Activated naive CD8-positive, alpha-beta T cell treated with anti-CD3 and anti-CD28 coated beads, Interleukin-2, amount 50 U/mL, for 24 hours (primary cell): ENCODE data around the gene PHF21A.

ENCODE experiments used
- ATAC-seq: fragments of 150-1000 bp; cut with Tn5 transposase; one replicate; pipeline ENCODE4 v1.10.0; 2021
- DNase-seq: peaks from one replicate; pipeline ENCODE4 v3.0.0; 2021
- H3K27ac Mint-ChIP-seq: one replicate; pipeline ENCODE4 v1.8.0; 2021; ENCODE audit warnings: mild to moderate bottlenecking, mixed read lengths
- H3K27me3 Mint-ChIP-seq: one replicate; pipeline ENCODE4 v1.8.0; 2021; ENCODE audit warnings: mixed read lengths
- H3K36me3 Mint-ChIP-seq: one replicate; pipeline ENCODE4 v1.8.0; 2021; ENCODE audit warnings: low read depth, mixed read lengths
- H3K4me1 Mint-ChIP-seq: one replicate; pipeline ENCODE4 v1.8.0; 2021; ENCODE audit warnings: mixed read lengths
- H3K4me3 Mint-ChIP-seq: one replicate; pipeline ENCODE4 v1.8.0; 2021; ENCODE audit warnings: mild to moderate bottlenecking, moderate library complexity, mixed read lengths
- H3K9me3 Mint-ChIP-seq: one replicate; pipeline ENCODE4 v1.8.0; 2021; ENCODE audit warnings: mixed read lengths

The PHF21A gene

DNA sequence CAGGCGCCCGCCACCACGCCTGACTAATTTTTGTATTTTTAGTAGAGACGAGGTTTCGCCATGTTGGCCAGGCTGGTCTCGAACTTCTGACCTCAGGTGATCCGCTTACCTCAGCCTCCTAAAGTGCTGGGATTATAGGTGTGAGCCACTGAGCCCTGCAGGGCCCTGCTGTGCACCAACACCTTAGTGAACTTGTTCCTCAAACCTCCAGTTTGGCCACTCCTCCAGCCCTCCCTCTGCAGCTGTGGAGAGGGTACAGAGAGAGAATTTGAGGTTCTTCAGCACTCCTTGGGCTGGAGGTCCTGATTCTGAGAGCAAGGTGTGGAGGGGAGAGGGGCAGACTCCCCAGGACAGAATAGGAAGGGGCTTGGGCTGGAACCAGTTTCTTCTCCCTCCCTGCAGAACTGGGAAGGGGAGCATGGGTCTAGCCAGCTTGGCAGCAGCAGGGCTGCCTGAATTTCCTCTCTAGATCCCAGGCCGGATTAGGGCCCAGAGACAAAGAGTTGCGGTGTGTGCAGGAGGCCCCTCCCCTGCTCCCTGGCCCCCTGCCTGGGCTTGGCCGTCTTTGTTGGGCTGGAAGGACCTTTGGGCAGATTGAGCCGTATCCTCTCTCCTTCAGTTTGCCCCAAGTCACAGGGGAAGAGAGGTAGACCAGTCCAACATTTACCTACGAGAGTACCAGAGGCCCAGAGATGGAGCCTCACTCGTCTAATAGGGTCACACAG, 201.3 kb downstream of the PHF21A start:
- DNase-seq (no peak), ATAC-seq (no peak)
- H3K27ac Mint-ChIP-seq = no peak overlapping the region
- H3K36me3 Mint-ChIP-seq = peaks cover 5% of the 10 kb centered on the region
- no peak overlapping the region for H3K4me3 Mint-ChIP-seq
- peaks cover 42% of the 10 kb centered on the region for H3K4me1 Mint-ChIP-seq
- H3K9me3 Mint-ChIP-seq = no peaks in the 10 kb centered on the region
- peaks cover 13% of the 10 kb centered on the region for H3K27me3 Mint-ChIP-seq

DNA sequence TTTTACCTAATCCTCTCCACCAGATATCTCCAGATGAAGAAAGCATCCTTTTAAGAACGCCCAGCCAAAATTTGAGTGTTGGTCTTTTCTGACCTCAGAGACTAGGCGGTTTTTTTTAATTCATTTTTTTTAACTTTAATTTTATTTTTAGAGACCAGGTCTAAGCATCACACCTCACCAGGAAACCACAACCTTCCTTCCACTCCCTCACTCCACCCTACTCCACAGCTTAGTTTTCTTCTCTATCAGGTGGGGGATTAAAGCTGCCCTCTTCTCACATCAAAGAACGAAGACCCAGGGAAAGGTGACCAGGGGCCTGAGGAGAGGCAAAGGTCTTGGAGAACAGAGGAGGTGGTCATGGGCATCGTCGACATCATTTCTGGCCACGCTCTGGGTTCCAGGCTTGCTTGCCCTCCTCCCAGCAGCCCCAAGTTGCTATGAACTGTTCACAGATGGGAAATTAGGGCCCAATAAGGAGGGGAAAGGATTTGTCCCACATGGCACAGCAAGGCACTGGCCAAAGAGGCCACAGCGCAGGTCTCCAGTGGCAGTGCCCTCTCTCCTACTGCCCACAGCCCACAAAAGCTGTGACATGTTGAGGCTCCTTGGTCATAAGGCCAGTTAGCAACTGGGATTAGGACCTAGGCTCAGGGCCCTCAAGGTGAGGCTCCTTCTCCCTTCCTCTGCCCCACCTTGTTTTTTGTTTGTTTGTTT, 202.1 kb downstream of the PHF21A start:
- DNase-seq (no peak), ATAC-seq (no peak)
- H3K4me1 Mint-ChIP-seq = peaks cover 40% of the 10 kb centered on the region
- H3K27ac Mint-ChIP-seq = no peak overlapping the region
- peak overlapping the region; percentile 94 for H3K4me3 Mint-ChIP-seq
- H3K9me3 Mint-ChIP-seq = no peaks in the 10 kb centered on the region
- peaks cover 10% of the 10 kb centered on the region for H3K27me3 Mint-ChIP-seq
- H3K36me3 Mint-ChIP-seq = peaks cover 5% of the 10 kb centered on the region

DNA sequence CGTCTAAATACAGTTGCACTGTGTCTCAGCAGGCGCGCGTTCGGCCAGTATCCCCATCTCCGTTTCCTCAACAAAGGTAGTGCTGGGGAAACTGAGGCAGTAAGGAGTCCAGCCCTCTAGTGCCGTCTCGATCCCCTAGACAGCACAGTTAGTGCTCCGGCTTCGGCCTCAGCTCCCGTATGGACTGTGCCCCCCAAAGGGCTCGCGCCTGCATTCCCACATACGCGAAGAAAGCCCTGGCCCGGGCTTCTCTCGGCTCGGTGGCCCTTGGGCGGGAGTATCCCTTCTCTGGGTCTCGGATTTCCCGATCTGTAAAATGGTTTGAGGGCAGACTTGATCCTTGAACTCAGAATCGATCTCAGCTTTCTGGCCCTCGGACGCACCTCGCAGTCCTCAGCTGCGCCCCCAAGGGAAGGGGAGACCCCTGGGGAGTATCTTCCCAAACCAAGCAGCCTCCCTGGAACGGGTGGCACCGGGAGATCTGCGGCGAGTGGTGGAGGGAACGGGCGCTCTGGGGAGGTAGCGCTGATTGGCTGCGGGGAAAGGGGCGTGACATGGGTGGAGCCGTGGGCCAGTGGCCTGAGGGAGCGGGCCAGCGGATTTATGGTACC, 202.8 kb downstream of the PHF21A start:
- Mint-ChIP-seq H3K27me3 (peaks cover 7% of the 10 kb centered on the region), H3K9me3 (no peaks in the 10 kb centered on the region), H3K27ac (peak overlapping the region; percentile 95), H3K4me1 (peaks cover 37% of the 10 kb centered on the region), H3K36me3 (peaks cover 7% of the 10 kb centered on the region), H3K4me3 (peak overlapping the region; percentile 94)
- ATAC-seq = peak; percentile 31
- DNase-seq = peak; percentile 83

DNA sequence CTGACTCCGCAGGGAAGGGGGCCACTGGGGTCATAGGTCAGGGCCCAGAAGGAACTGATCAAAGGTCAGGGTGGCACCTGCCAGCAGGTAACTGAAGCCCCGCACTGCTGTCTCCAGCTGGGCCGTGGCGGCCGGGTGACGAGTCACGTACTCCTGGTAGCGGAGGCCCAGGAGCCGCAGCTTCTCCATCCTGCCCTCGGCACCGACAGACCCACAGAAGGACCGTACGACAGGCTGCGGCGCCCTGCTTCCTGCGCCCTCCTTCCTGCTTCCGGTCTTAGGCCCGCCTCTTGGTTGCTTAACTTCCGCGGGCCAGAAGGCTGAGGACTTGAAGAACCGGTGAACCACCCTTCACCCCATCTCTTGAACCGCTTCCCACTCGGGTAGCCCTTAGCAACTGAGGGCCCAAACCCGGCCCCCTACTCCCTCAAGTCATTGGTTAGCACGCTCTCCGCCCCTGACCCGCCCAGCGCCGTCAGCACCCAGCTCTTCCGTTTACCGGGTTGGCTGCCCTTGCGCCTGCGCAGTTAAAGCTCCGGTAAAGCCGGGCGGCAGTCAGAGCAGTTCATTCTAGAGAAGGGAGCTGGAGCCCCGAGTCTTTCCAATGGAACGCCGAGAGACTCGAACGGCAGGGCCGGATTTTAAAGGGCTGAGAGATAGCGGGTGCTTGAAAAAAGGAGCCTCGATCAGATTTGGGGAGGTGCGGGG, 203.5 kb downstream of the PHF21A start, which contains the start of gene PEX16:
Gene PEX16, minus strand, starts transcription at position 255 of the 708 bp plus-strand sequence. Its CDS starts 66 bp downstream, at position 189.
- peak within 1 kb of the TSS; percentile 95 for H3K27ac Mint-ChIP-seq
- ATAC-seq (peak; percentile 95), DNase-seq (peak; percentile 94)
- H3K4me1 Mint-ChIP-seq = peaks cover 34% of the 10 kb centered on the region
- H3K36me3 Mint-ChIP-seq = peaks cover 7% of the 10 kb centered on the region
- H3K4me3 Mint-ChIP-seq = peak within 1 kb of the TSS; percentile 94
- H3K9me3 Mint-ChIP-seq = no peaks in the 10 kb centered on the region
- peaks cover 4% of the 10 kb centered on the region for H3K27me3 Mint-ChIP-seq

DNA sequence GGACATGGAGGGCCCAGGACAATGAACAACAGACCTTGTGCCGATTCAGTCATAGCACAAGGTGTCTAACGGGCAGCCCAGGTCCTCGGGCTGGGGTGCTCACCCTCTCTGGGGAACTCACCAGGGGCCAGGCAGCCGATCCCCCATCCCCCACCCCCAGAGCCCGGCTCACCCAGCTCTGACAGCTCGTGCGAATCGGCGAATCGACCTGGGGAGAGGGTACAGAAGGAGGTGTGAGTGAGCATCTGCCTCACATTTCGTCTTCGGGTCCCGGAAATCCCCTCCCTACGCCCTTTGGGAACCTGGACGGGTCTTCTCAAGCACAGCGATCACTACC, 204.0 kb downstream of the PHF21A start:
- peaks cover 34% of the 10 kb centered on the region for H3K4me1 Mint-ChIP-seq
- ATAC-seq (no peak), DNase-seq (peak; percentile 26)
- H3K36me3 Mint-ChIP-seq = peaks cover 7% of the 10 kb centered on the region
- peak overlapping the region; percentile 95 for H3K27ac Mint-ChIP-seq
- no peaks in the 10 kb centered on the region for H3K9me3 Mint-ChIP-seq
- peak overlapping the region; percentile 94 for H3K4me3 Mint-ChIP-seq
- peaks cover 4% of the 10 kb centered on the region for H3K27me3 Mint-ChIP-seq

DNA sequence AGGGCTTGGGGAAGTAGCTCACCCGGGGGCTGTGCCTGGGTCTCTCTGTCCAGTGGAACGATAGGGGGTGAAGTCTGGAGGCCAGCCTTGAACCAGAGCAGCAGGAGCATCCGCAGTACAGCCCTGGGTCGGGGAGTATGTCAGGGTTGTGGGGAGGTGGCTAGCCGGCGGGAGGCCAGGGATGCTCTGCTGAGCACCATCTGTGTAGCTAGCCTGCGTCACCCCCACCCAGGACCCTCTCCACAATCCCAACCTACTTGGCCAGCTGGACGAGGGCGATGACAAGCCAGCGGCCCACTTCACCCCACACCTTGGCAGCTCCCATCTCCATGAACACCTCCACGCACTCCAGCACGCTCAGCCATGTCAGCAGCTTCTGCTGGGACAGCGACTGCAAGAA, 205.8 kb downstream of the PHF21A start:
- Mint-ChIP-seq H3K36me3 (peaks cover 12% of the 10 kb centered on the region), H3K27ac (no peak overlapping the region)

DNA sequence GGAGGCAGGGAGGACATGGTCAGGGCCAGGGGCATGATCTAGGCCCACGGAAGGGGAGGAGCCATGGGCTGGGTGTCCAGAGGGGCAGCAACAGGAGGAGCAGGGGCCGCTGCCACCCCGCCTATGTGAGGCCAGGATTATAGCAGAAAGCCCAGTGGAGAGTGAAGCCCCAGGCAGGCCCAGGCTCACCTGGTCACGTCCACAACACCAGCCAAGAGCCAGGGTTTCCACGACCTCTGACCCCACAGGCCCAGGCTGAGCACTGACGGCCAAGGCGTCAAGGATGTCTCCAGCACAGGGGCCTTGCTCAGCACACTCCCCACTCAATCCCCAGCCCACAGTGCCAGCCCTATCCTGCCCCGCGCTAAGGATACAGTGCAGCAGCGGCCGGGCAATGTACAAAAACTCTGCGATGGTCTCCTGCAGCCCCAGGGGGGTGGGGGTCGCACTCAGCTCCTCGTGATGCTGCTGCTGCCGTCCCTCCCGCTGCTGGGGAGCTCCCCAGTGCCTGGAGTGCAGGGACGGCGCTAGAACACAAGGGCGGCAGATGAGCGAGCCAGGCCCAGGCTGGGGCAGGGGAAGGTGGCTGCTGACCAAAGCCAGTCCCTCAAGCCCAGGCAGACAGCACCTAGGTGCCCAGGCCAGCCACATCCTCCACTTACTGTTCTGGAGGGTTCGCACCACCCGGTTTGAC, 207.2 kb downstream of the PHF21A start:
- Mint-ChIP-seq H3K36me3 (peaks cover 12% of the 10 kb centered on the region), H3K4me3 (no peak overlapping the region)

More for the DNA sequence above, 205.8 kb downstream of the PHF21A start:
- no peak for DNase-seq
- ATAC-seq = no peak
- Mint-ChIP-seq H3K4me3 (no peak overlapping the region), H3K9me3 (no peaks in the 10 kb centered on the region), H3K4me1 (peaks cover 31% of the 10 kb centered on the region), H3K27me3 (no peaks in the 10 kb centered on the region)

DNA sequence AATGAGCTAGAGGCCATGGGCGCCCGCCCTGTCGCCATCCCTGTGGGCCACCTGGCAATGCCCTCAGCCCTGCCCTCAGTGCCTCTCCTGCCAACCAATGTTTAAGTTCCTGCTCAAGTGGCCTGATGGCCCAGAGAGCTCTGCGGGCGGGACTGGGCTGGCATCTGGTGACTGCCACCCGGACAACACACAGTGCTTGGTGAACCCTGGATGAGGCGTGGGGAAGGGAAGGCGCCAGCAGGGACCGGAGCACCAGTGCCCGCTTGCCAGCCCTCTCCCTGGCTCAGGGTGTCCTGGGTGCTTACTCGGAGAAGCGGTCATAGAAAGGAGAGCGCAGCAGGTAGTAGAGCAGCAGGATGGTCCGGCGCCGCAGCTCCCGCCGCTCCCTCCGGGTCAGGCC, 207.7 kb downstream of the PHF21A start:
- Mint-ChIP-seq H3K4me3 (no peak overlapping the region), H3K27me3 (no peaks in the 10 kb centered on the region), H3K27ac (no peak overlapping the region), H3K36me3 (peaks cover 12% of the 10 kb centered on the region), H3K9me3 (no peaks in the 10 kb centered on the region), H3K4me1 (peaks cover 22% of the 10 kb centered on the region)
- DNase-seq (no peak), ATAC-seq (no peak)

More for the DNA sequence above, 207.2 kb downstream of the PHF21A start:
- ATAC-seq = no peak
- peaks cover 28% of the 10 kb centered on the region for H3K4me1 Mint-ChIP-seq
- DNase-seq = no peak
- no peak overlapping the region for H3K27ac Mint-ChIP-seq
- H3K27me3 Mint-ChIP-seq = no peaks in the 10 kb centered on the region
- no peaks in the 10 kb centered on the region for H3K9me3 Mint-ChIP-seq

DNA sequence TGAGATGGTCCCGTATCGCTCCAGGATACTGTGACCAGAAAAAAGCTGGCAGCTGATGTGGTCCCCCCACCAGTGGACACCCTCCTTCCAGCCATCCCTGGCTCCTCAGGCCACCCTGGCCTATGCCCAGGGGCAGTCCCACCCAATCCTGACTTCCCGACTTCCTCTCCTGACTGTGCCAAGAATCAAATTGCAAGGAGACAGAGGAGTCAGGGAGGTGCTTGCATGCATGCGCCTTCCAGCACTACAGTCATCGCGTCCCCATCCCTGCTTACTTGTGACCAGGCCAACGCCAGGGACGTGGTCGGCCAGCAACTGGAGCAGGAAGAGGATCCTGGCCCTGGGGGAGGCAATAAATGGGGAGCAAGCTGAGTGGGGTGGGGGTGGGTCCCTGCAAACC, 210.6 kb downstream of the PHF21A start:
- Mint-ChIP-seq H3K27me3 (no peaks in the 10 kb centered on the region), H3K9me3 (no peaks in the 10 kb centered on the region), H3K4me3 (no peak overlapping the region), H3K27ac (no peak overlapping the region), H3K36me3 (peaks cover 7% of the 10 kb centered on the region), H3K4me1 (peaks cover 8% of the 10 kb centered on the region)
- ATAC-seq (no peak), DNase-seq (no peak)

DNA sequence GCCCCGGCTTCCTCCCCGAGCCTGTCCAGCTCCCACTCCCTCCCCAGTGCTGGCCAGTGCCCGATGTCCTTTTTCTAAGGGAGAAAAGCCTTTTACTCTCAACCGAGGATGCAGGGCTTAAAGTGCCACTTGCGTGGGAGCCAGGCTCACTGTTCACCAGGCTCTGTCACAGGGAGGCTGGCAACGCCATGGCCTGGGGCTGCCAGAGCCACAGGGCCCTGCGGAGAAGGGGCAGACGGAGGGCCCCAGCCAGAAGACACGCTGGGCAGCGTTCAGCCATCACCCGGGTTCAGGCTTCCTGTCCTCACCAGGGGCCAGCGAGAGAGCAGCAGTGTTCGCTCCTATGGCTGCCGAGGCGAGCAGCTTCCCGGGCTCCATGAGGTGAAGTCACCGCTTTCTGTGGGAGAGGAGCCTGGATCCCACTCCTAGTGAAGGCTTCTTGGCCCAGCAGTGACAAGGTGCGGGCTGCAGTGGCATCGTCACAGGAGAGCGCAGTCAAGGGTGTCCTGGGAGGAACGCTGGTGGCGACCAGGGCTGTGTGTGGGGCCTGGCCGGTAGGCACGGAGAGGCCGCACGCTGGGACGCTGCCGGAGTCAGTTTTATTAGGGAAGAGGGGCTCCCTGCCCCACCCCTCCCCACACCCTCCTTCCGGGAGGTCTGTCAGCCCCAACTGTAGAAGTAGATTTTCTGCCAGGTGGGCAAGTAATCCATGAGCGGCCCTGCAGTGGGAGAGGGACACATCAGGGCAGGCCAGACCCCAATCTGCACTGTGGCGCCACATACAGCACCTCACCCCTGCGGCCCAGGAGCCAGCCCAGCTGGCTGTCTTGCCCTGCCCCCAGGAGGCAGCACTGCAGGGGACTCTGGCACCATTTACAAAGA, 211.4 kb downstream of the PHF21A start:
- Mint-ChIP-seq H3K36me3 (peaks cover 7% of the 10 kb centered on the region), H3K4me3 (no peak overlapping the region), H3K27ac (no peak overlapping the region)

DNA sequence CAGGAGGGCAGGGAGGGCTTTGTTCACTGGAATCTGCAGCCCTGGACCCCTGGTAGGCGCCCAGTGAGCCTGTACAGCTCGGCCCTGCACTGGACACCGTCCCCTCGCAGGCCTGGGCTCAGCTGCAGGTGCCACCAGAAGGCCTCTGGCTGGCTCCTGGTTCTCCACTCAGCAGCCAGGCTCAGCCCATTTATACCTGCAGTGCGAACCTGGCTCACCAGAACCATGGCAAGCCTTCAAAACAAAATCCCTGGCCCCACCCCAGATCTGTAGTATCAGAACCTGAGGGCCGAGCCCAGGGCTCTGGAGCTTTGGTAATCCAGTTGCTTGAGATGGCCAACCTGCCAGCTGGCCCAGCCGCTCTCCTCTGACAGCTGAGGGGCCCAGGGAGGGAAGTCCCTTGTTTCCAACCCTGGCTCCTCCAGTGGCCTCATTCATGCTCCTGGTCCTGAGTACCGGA, 213.3 kb downstream of the PHF21A start:
- no peak overlapping the region for H3K27ac Mint-ChIP-seq

More for the DNA sequence above, 211.4 kb downstream of the PHF21A start:
- no peak for ATAC-seq
- no peak for DNase-seq
- Mint-ChIP-seq H3K4me1 (peaks cover 9% of the 10 kb centered on the region), H3K9me3 (no peaks in the 10 kb centered on the region), H3K27me3 (no peaks in the 10 kb centered on the region)

DNA sequence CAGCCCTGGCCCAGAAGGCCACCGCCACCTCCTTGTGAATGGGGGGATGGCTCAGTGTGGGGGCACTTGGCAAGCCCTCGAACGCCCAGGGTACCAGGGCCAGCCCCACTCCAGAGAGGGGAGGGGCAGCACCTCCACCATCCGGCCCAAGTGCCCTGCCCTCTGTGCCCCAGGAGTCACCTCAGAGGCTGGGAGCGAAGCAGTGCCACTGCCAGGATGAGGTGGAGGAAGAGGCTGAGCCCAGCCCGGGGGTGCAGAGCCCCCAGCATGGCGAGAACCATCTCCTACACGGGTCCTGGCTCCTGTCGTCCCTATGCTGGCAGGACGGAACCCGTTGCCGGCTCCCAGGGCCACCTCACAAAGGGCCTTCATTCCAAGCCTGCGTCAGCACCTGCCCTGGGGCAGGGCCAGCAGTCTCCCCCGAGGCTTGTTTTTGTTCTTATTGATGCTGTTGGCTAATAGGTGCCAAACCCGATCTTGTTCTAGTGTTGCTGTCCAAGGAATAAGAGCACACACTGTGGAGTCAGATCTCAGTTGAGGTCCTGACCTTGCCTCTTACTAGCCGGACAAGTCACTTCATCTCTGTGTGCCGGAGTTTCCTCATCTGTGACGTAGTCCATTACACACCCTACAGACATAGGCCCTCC, 214.2 kb downstream of the PHF21A start, which contains the start of gene FREY1:
Gene FREY1, minus strand, starts transcription at position 307 of the 647 bp plus-strand sequence. Its CDS starts 26 bp downstream, at position 281.
- no peak within 1 kb of the TSS for H3K4me3 Mint-ChIP-seq
- H3K36me3 Mint-ChIP-seq = peaks cover 5% of the 10 kb centered on the region
- H3K27me3 Mint-ChIP-seq = no peaks in the 10 kb centered on the region
- H3K9me3 Mint-ChIP-seq = no peaks in the 10 kb centered on the region
- ATAC-seq = no peak
- peaks cover 7% of the 10 kb centered on the region for H3K4me1 Mint-ChIP-seq
- no peak within 1 kb of the TSS for H3K27ac Mint-ChIP-seq
- no peak for DNase-seq

More for the DNA sequence above, 213.3 kb downstream of the PHF21A start:
- DNase-seq (no peak), ATAC-seq (no peak)
- no peak overlapping the region for H3K4me3 Mint-ChIP-seq
- H3K9me3 Mint-ChIP-seq = no peaks in the 10 kb centered on the region
- no peaks in the 10 kb centered on the region for H3K27me3 Mint-ChIP-seq
- peaks cover 7% of the 10 kb centered on the region for H3K4me1 Mint-ChIP-seq
- peaks cover 5% of the 10 kb centered on the region for H3K36me3 Mint-ChIP-seq
